Gastroesophageal sphincter (tissue), 3 donors: ENCODE measurements around the gene PLEKHG2.

Experiments
- CTCF ChIP-seq, 4 experiments: fragments of 200-600 bp in 2 of 4; fragments of 450-650 bp in 2 of 4; sonication (generic) in 1 of 4; IDR thresholded peaks; one replicate each; pipeline ENCODE4 v1.5.1; 2017 to 2019; ENCODE audit warnings: antibody characterized with exemption in 4 of 4, mild to moderate bottlenecking in 2 of 4, moderate library complexity in 2 of 4
- POLR2A ChIP-seq, 2 donors: fragments of 450-650 bp; IDR thresholded peaks; one replicate each; pipeline ENCODE4 v1.6.1; 2017; ENCODE audit warnings: antibody characterized with exemption in 2 of 2, mild to moderate bottlenecking in 2 of 2, moderate library complexity in 1 of 2
- POLR2AphosphoS5 ChIP-seq: sonication (generic); formaldehyde crosslinking; IDR thresholded peaks from one replicate; pipeline ENCODE4 v1.6.1; 2017; ENCODE audit warnings: antibody characterized with exemption

GRCh38 chr19:39389631-39390414, 22.6 kb upstream of the PLEKHG2 start:
- TF ChIP-seq CTCF (IDR thresholded peaks at IDR 0.05) (no peak), POLR2A (IDR thresholded peaks at IDR 0.05) (no peak), POLR2AphosphoS5 (no peak)
